Measurements from ENCODE around the gene SASH1.
"Not testable (repeated sequence)": the region's sequence is repeated elsewhere in the genome, so short reads cannot be mapped to it uniquely, and the experiment has no call there.

Gene SASH1

GRCh38 chr6:148352421-148352820 is 9.8 kb downstream of the SASH1 start:
- H3K27ac ChIP-seq (ENCODE audit: low read depth, low read length); H3K27me3 ChIP-seq (ENCODE audit: control insufficient read depth, insufficient read depth, low read length); H3K4me1 ChIP-seq (ENCODE audit: control insufficient read depth, insufficient read depth, low read length); H3K9ac ChIP-seq (ENCODE audit: low read length); H3K36me3 ChIP-seq (ENCODE audit: control insufficient read depth, insufficient read depth, low read length); H3K4me3 ChIP-seq (ENCODE audit: low read length): not testable (repeated sequence)

- Histone ChIP-seq H3K4me3 (ENCODE audit: low read length) (no peak overlapping the region), H3K27me3 (ENCODE audit: control insufficient read depth, insufficient read depth, low read length) (no peaks in the 10 kb centered on the region), H3K4me1 (ENCODE audit: control insufficient read depth, insufficient read depth, low read length) (no peaks in the 10 kb centered on the region), H3K36me3 (ENCODE audit: control insufficient read depth, insufficient read depth, low read length) (no peaks in the 10 kb centered on the region), H3K9ac (ENCODE audit: low read length) (no peak overlapping the region), H3K27ac (ENCODE audit: low read depth, low read length) (no peak overlapping the region)
These were observed 15.7 kb downstream of the SASH1 start for GRCh38 chr6:148358196-148358785.

GRCh38 chr6:148359228-148359627 is 16.6 kb downstream of the SASH1 start:
- H3K4me3 ChIP-seq (ENCODE audit: low read length), result no peak overlapping the region
- no peak overlapping the region for H3K9ac ChIP-seq (ENCODE audit: low read length)
- no peaks in the 10 kb centered on the region for H3K36me3 ChIP-seq (ENCODE audit: control insufficient read depth, insufficient read depth, low read length)
- no peak overlapping the region for H3K27ac ChIP-seq (ENCODE audit: low read depth, low read length)
- H3K27me3 ChIP-seq (ENCODE audit: control insufficient read depth, insufficient read depth, low read length), result no peaks in the 10 kb centered on the region
- no peaks in the 10 kb centered on the region for H3K4me1 ChIP-seq (ENCODE audit: control insufficient read depth, insufficient read depth, low read length)

- no peaks in the 10 kb centered on the region for H3K36me3 ChIP-seq (ENCODE audit: control insufficient read depth, insufficient read depth, low read length)
- H3K4me1 ChIP-seq (ENCODE audit: control insufficient read depth, insufficient read depth, low read length), result peaks cover 2% of the 10 kb centered on the region
- H3K27ac ChIP-seq (ENCODE audit: low read depth, low read length), result no peak overlapping the region
- H3K9ac ChIP-seq (ENCODE audit: low read length), result no peak overlapping the region
- no peaks in the 10 kb centered on the region for H3K27me3 ChIP-seq (ENCODE audit: control insufficient read depth, insufficient read depth, low read length)
- no peak overlapping the region for H3K4me3 ChIP-seq (ENCODE audit: low read length)
These were observed 21.6 kb downstream of the SASH1 start for GRCh38 chr6:148364056-148364824.

GRCh38 chr6:148365041-148365440 is 22.4 kb downstream of the SASH1 start:
- Histone ChIP-seq H3K36me3 (ENCODE audit: control insufficient read depth, insufficient read depth, low read length) (no peaks in the 10 kb centered on the region), H3K4me3 (ENCODE audit: low read length) (no peak overlapping the region), H3K4me1 (ENCODE audit: control insufficient read depth, insufficient read depth, low read length) (peaks cover 2% of the 10 kb centered on the region), H3K9ac (ENCODE audit: low read length) (no peak overlapping the region), H3K27ac (ENCODE audit: low read depth, low read length) (no peak overlapping the region), H3K27me3 (ENCODE audit: control insufficient read depth, insufficient read depth, low read length) (no peaks in the 10 kb centered on the region)

GRCh38 chr6:148367411-148368024 is 24.9 kb downstream of the SASH1 start:
- no peak overlapping the region for H3K4me3 ChIP-seq (ENCODE audit: low read length)
- H3K27ac ChIP-seq (ENCODE audit: low read depth, low read length), result no peak overlapping the region
- no peaks in the 10 kb centered on the region for H3K36me3 ChIP-seq (ENCODE audit: control insufficient read depth, insufficient read depth, low read length)

GRCh38 chr6:148370176-148370575 is 27.5 kb downstream of the SASH1 start:
- Histone ChIP-seq H3K4me1 (ENCODE audit: control insufficient read depth, insufficient read depth, low read length) (peaks cover 11% of the 10 kb centered on the region), H3K27ac (ENCODE audit: low read depth, low read length) (no peak overlapping the region), H3K4me3 (ENCODE audit: low read length) (no peak overlapping the region), H3K27me3 (ENCODE audit: control insufficient read depth, insufficient read depth, low read length) (no peaks in the 10 kb centered on the region), H3K36me3 (ENCODE audit: control insufficient read depth, insufficient read depth, low read length) (no peaks in the 10 kb centered on the region), H3K9ac (ENCODE audit: low read length) (no peak overlapping the region)

More at GRCh38 chr6:148367411-148368024, 24.9 kb downstream of the SASH1 start:
- no peaks in the 10 kb centered on the region for H3K27me3 ChIP-seq (ENCODE audit: control insufficient read depth, insufficient read depth, low read length)
- no peak overlapping the region for H3K9ac ChIP-seq (ENCODE audit: low read length)
- peaks cover 6% of the 10 kb centered on the region for H3K4me1 ChIP-seq (ENCODE audit: control insufficient read depth, insufficient read depth, low read length)

GRCh38 chr6:148374040-148374774 is 31.6 kb downstream of the SASH1 start:
- Histone ChIP-seq H3K36me3 (ENCODE audit: control insufficient read depth, insufficient read depth, low read length) (no peaks in the 10 kb centered on the region), H3K4me1 (ENCODE audit: control insufficient read depth, insufficient read depth, low read length) (peaks cover 8% of the 10 kb centered on the region), H3K4me3 (ENCODE audit: low read length) (no peak overlapping the region), H3K27ac (ENCODE audit: low read depth, low read length) (no peak overlapping the region), H3K27me3 (ENCODE audit: control insufficient read depth, insufficient read depth, low read length) (no peaks in the 10 kb centered on the region), H3K9ac (ENCODE audit: low read length) (no peak overlapping the region)

- Histone ChIP-seq H3K9ac (ENCODE audit: low read length) (no peak overlapping the region), H3K27me3 (ENCODE audit: control insufficient read depth, insufficient read depth, low read length) (no peaks in the 10 kb centered on the region), H3K27ac (ENCODE audit: low read depth, low read length) (no peak overlapping the region), H3K4me1 (ENCODE audit: control insufficient read depth, insufficient read depth, low read length) (peaks cover 8% of the 10 kb centered on the region), H3K36me3 (ENCODE audit: control insufficient read depth, insufficient read depth, low read length) (no peaks in the 10 kb centered on the region), H3K4me3 (ENCODE audit: low read length) (no peak overlapping the region)
These were observed 32.8 kb downstream of the SASH1 start for GRCh38 chr6:148375401-148375800.

- no peaks in the 10 kb centered on the region for H3K27me3 ChIP-seq (ENCODE audit: control insufficient read depth, insufficient read depth, low read length)
- H3K27ac ChIP-seq (ENCODE audit: low read depth, low read length), result no peak overlapping the region
- no peaks in the 10 kb centered on the region for H3K36me3 ChIP-seq (ENCODE audit: control insufficient read depth, insufficient read depth, low read length)
- no peaks in the 10 kb centered on the region for H3K4me1 ChIP-seq (ENCODE audit: control insufficient read depth, insufficient read depth, low read length)
- no peak overlapping the region for H3K9ac ChIP-seq (ENCODE audit: low read length)
- H3K4me3 ChIP-seq (ENCODE audit: low read length), result no peak overlapping the region
These were observed 36.8 kb downstream of the SASH1 start for GRCh38 chr6:148379481-148379880.

GRCh38 chr6:148379966-148380713 is 37.5 kb downstream of the SASH1 start:
- H3K36me3 ChIP-seq (ENCODE audit: control insufficient read depth, insufficient read depth, low read length), result no peaks in the 10 kb centered on the region
- H3K9ac ChIP-seq (ENCODE audit: low read length), result no peak overlapping the region
- H3K27ac ChIP-seq (ENCODE audit: low read depth, low read length), result no peak overlapping the region
- no peak overlapping the region for H3K4me3 ChIP-seq (ENCODE audit: low read length)
- H3K4me1 ChIP-seq (ENCODE audit: control insufficient read depth, insufficient read depth, low read length), result no peaks in the 10 kb centered on the region
- no peaks in the 10 kb centered on the region for H3K27me3 ChIP-seq (ENCODE audit: control insufficient read depth, insufficient read depth, low read length)

GRCh38 chr6:148382051-148382450 is 39.4 kb downstream of the SASH1 start:
- not testable (repeated sequence) for H3K27ac ChIP-seq (ENCODE audit: low read depth, low read length); H3K9ac ChIP-seq (ENCODE audit: low read length); H3K4me1 ChIP-seq (ENCODE audit: control insufficient read depth, insufficient read depth, low read length); H3K4me3 ChIP-seq (ENCODE audit: low read length); H3K27me3 ChIP-seq (ENCODE audit: control insufficient read depth, insufficient read depth, low read length); H3K36me3 ChIP-seq (ENCODE audit: control insufficient read depth, insufficient read depth, low read length)

Data from rectal smooth muscle tissue (tissue), 1 donor.